ENCODE data around the gene FGF14.

FGF14 gene

DNA sequence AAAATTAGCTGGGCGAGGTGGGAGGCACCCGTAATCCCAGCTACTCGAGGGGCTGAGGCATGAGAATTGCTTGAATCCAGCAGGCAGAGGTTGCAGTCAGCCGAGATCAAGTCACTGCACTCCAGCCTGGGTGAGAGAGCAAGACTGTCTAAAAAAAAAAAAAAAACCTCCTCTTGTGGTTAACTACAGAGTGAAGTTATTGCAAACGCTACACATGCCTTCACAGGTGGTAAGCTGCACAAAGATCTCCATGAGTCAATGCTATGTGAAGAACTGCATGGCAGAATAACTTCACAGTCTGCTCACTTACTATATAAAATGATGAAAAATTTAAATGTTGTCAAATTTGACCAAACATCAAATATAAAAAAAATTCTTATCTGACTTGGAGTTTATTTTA lies 436.8 kb downstream of the FGF14 start:
- no peak for DNase-seq

DNA sequence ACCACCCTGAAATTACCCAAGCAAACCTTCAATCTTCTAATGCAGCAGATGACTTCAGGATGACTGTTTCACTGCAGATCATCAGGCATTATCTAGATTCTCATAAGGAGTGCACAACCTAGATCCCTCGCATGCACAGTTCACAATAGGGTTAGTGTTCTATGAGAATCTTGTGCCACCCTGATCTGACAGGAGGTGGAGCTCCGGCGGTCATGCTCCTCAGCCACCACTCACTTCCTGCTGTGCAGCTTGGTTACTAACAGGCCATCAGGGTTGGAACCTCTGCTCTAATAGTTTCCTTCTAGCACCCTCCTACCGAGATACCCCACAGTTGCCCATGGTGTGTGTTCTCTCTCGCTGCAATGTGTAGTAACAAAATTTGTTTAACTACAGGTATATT lies 442.8 kb downstream of the FGF14 start:
- DNase-seq: no peak

DNA sequence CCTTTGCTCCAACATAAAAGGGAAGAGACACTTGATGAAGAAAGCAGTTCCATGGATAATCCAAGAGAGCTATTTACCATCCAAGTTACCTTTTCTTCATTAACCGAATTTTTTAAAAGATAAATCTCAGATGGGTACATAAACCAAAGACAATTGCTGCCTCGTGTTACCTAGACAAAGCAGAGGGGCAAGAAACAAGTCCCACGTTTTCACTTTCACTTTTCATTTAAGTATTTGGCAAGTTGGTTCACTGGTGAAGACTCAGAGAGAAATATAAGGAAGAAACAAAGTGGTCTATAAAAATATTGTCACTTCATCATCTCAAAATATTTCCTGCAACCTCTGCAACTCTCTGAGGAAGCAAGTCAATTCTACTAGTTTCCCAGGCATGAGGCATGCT lies 446.1 kb downstream of the FGF14 start:
- DNase-seq: no peak

DNA sequence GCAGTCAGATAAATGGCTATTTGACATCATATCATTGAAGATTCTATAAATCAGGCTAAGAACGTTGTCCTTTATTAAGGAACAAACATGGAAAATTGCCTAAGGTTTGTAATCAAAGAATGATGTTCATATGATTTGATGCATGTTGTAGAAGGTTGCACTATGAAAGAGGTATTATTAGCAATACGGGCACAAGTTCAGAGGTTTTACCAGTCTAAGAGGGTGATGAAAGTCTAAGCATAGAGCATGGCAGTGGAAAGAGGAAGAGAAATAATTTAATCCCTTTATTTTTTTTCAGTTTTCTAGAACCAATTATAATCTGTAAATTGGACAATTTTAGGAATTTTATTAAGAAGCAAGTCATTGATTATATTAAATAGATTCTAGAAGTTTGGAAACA lies 450.7 kb downstream of the FGF14 start:
- no peak for DNase-seq

DNA sequence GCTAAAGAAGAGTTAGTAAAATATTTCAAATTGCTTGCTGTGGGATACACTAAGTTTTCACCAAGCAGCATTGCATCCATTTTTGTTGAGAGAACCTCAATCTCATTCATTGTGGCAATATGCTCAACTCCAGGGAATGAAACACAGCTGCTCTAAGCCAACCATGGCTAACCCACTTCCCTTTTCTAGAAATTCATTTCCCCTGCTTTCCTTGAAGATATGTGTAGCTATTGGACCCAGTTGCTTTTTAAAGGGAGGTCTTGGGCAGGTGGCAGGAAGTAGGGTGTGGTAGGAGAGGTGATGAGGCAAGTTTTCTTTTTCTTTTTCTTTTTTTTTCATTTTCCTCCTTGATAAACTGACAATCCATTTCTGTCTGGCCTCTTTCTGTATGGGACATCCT lies 452.2 kb downstream of the FGF14 start:
- no peak for DNase-seq

DNA sequence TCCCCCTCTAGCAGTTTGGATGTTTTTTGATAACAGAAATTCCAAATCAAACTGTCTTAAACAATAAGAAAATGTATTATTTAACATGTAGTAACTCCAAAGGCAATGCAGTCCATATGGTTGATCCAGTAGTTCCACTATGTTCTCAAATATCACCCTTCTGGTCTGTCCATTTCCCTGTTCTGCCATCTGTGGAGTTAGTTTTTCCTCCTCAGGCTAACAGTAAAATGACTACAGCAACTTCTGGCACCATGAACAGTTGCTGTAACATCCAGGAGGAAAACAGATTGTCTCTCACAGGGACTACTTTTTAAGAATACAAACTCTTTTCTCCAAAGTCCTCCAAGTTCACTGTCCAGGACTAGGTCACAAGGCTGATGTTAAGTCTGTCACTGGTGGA lies 455.4 kb downstream of the FGF14 start:
- DNase-seq: no peak

DNA sequence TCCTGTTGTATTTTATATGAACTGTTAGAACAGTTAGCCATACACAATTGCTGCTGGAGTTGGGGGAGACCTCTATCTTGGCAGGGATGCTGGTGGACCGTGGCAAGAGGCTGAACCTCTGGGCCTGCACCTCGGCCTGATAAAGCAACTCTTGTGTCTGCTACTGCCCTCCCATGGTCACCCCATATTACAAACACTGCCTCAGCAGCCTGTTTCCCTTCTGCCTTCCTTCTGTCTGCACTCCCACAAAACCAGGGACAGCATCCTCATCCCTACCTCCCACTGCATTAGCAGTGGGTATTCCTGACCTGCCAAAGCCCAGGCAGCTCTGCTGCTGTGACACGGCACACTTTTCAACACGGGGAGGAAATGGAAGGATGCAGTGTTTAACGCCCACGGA lies 456.4 kb downstream of the FGF14 start:
- peak; percentile 23 for DNase-seq

DNA sequence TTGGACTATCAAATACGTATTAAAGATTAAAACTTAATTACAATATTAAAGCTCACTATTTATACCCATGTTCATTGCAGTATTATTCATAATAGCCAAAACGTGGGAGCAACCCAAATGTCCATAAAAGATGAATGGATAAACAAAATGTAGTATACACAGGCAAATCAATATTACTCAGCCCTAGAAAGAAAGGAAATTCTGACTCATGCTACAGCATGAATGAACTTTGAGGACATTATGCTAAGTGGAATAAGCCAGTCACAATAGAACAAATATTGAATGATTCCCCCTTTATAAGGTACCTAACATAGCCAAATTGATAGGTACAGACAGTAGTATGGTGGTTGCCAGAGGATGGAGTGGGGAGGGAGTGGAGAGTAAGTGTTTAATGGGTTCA lies 457.3 kb downstream of the FGF14 start:
- DNase-seq: peak; percentile 5

DNA sequence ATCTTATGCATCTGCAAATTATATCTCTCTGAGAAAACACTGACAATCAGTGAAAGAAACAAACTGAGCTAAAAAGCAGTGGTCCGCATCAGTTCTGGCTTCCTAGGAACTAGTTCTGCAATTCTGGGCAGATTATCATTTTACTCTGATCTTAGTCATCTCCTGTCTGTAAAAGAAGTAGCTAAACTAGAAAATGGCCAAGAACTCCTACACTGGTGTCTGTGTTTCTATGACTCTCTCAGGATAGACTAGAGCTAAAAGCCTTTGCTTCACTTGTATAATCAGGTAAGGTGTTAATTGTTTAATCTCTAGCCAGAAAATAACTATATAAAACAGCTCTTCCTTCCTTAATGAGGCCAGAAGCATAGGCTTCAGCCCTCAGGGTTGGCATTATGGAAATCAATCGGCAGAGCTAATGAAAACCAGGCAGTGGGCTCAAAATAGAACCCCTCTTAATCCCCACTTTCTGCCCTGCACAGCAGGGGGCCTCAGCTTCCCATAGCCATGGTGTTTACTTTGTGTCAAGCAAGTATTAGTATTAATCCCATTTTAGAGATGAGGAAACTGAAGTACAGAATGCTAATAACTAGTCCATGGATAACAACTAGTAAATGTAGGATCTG lies 459.2 kb downstream of the FGF14 start:
- DNase-seq: peak; percentile 28

DNA sequence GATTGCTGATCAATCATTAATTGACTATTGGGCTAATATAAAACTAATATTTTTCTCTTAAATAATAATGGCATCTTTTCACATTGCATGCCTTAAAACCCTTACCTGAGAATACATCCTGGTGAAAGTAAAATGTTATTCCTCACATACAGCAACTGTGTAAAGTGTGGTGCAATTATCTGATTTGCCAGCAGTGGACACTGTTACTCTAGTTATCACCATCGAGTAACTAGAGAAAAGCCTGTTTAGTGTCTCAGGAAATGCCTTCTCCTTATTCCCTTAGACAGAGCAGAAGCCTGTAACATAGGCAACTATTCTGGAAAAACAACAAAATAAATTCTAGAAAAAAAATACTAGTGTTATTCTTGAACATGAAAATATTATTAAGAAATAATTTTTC lies 459.8 kb downstream of the FGF14 start:
- DNase-seq: peak; percentile 76

DNA sequence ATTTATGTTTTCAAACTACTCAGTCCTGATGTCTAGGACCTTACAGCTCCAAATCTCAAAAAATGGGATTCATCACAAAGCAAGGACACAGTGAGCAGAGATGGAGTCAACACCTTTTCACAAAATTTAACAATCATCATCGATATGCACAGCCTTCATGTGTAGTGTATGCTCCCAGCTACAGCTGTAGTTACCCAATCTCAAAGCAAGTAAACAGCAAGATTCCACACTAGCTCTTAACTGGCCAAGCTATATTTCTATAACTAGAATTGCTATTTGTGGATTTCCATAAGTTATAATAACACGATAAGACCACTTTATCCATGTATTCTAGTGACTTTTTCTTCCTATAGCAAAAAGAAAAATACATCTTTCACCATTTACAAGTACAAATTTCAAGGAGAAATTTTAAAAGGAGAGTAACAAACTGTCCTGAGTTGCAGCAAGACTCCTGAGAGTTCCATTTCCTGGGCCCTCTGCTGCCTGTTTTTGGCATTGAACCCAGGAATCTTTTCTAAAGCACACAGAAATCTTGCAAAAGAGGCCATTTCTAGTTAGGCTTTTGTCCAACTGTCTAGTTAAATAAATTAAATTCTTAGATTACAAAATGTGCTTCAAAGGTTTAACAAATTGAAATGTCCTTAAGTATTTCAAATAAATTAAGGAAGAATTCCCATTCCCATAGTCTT lies 460.6 kb downstream of the FGF14 start:
- peak; percentile 19 for DNase-seq

DNA sequence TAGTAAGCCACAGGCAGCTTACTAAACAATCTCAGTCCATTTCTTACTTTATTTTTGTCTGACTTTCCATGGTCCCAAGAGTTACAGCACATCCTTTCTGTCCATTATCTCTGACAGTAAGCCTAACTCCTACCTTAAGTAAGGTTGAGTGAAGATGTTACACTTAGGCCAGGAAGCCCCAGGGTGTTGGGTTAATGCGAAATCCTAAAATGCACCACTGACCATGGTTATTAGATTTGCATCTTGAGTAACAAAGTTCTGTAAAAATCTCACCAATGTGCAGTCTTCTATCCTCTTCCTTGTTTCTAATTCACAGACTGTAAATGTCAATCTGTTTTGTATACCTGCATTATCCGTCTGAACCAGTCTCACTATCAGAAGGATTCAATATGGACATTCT lies 462.5 kb downstream of the FGF14 start:
- no peak for DNase-seq

DNA sequence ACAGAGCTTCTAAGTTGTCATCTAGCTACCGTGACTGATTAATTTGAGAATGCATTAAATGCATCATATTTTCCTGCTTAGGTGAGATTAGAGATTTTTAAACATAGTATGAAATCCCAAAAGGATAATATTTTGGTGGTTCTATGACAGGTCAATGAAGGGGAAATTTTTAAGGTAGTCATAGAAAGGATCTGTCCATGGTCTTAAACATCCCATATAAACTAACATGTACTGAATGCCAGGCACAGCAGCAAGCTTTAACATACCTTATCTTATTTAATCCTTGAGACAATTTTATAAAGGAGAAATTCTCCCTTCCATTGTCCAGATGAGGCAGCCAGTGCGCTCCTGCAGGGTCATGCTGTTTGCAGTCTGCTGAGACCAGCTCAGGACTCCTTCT lies 466.0 kb downstream of the FGF14 start:
- DNase-seq: no peak

DNA sequence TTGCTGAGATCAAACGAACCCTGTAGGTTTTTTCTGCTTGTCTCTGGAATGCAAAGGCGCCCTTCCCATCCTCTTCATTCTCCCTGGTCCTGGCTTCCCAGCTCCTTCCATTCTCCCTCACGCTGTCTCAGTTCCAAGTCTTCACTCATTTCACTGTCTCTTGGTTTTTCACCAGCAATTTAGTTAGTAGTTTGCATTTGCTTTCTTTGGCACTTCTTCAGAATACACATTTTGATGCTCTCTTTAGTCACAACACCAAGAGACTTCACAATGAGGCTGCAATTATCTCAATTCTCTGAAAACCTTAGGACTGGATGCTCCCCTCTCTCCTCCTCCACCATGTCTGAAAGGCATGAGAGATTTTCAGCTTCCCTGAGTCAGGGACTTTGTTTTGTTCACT lies 470.7 kb downstream of the FGF14 start:
- no peak for DNase-seq

DNA sequence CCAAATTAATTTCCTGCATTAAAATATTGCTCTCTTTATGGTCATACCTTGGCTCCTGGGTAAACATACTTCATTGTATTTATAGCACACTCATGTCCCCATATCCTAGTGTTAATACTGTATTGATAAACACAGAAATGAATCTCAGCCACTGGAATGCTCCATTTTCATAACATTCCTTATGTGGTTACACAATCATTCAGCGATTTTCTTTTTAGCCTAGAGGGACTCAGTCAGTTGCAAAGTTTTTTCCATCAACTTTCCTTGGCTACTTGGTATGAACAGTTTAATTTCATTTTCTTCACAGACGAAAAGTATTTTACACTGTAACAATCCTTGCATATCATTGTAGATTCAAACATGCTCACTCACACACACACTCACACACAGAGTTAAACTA lies 471.5 kb downstream of the FGF14 start:
- DNase-seq: no peak

DNA sequence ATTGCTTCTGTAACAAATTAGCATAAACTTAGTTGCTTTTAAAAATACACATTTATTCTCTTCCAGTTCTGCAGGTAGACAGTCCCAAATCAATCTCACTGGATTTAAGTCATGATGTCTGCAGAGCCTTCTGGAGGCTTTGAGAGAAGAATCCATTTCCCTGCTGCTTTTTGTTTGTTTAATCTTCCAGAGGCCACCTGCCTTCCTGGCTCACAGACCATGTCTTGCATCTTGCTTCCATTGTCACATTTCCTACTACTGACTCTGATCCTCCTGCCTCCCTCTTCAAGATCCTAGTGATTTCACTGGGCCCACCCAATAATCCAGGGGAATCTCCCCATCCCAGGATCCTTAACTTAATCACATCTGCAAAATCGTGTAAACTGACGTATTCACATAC lies 476.1 kb downstream of the FGF14 start:
- peak; percentile 88 for DNase-seq

DNA sequence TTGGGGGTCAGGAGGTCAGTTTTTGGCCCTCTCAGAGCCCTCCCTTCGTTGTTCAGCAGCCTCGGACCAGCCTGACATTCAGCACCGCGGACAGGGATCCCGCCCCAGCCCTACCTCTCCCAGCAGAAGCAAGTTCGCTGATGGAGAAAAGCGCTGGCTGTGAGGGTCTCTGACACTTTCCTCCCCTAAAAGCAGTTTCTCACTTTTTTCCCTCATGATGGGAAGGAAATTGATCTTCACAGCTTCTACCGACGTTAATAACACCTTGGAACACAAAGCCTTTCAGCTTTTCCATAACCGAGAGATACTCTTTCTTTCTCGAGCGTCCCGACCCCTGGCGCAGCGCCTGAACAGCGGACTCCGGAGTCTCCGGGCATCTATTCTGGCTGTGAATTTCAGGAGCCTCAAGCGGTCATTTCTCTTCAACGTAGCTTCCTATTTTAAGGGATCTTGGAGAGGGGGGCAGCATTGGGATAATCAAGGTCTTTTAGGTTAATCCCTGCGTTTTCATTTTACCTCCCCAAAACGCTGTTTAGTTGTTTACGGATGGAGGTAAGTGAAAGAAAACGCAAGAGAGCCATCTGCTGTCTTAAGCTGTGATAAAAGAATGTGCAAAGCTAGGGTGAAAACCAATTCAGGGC lies 482.2 kb downstream of the FGF14 start:
- peak; percentile 73 for DNase-seq

DNA sequence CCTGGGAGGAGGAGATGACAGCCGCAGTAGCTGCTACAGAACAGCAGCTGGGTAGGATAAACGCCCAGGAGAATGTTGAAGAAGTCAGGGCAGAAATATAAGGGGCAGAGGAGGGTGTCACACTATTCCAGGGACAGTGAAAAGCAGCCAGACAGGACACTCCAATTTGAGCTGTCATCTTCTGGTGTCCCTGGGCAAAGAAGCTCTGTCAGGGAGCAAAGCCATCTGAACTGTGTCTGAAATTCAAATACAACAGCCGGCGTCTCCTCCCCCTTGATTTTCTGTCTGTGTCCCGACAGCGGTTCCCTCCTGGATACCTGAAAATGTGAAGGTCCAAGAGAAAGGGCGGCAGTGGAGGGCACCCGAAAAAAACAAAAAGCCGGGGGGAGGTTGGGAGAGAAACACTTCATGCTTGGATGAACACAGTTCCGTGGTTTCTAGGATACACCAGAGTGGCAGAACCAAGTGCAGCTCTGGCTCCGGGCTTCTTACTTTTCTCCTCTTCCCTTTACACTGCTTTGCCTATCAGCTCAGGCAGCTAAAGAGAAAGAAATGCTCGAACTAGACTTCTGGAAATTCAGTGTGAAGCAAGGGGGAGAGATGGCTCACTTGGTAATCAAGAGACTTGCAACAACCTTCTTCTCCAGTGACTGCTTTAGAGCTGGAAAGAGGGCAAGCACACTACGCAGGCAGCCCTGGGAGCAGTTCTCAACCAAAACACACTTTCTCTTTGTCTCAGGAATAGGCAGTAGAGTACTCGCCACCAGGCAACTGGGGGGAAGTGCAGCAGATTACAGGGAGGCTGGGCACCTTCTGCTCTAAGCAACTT lies 483.8 kb downstream of the FGF14 start:
- DNase-seq: peak; percentile 90

DNA sequence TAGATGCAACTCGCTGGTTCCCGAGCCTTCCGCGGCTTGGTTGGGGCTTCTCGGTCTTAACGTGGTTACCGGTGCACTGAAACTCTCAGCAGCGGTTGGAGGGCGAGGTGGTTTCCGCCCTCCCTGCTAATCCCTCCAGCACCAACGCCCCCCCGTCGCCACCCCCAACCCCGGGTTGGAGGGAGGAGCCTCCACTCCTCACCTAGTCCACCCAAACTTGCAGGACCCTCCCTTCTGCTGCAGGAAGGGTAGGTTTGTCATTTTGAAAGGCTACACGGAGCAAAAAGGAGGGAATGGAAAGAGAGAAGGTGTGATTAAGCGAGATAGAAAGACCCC lies 484.4 kb downstream of the FGF14 start:
- DNase-seq: peak; percentile 96

DNA sequence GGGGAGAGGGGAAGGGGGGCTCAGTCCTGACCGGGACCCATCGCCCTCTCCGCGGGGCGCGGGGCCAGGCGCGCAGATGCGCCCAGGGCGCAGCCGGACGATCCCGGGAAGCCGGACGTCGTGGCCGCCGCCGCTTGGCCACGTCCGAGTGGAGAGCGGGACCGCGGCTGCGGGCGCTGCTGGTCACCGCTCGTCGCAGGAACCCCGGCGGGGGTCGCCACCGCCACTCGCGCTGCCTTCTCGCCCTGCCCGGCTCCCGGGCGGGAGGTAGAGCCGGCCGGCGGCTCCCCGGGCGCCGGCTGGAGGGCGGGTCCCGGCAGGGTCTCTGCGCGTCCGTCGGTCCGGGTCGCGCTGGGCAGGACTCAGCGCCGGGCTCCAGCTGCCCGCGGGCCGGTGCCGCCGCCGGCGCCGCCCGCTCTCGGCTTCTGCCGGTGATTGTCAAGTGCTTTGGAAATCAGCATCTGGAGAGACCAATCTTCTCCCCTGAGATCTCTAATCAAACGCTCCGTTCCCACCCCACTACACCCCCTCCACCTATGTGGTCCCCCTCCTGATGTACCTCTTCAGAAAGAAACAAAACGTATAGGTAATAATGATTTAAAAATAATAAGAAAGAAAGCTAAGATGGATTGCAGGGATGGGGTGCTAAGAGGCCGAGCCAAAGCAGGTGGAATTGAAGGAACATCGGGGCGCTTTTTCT lies 484.9 kb downstream of the FGF14 start:
- DNase-seq: peak; percentile 63

DNA sequence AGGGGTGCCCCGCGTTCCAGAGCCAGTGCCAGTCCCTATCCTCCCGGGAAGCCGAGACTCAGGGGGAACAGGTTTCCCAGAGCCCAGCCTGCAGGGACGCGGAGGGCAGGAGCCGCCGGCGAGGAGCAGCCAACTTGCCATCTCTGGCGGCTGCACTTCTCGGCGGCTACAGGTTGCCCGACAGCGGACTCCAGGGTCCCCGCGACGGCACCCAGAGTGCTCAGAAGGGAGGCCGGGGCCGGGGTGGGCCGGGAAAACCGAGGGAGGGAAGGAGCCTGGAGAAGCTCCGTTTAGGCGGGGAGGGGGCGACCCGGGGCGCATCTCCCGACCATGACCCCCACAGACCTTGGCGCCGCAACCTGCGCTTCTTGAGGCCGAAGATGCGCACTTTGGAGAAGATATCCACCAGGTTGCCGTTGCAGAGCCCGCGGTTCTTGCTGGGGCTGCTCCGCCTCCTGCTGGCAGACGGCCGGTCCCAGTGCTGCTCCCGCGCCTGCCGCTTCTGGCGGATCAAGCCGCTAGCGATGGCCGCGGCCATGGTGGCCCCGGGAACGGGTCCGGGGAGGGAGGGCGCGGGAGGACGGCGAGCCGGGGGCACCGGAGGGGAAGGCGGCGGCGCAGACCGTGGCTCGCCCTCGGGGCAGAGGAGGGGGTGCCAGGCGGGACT lies 485.6 kb downstream of the FGF14 start:
- peak; percentile 85 for DNase-seq

DNA sequence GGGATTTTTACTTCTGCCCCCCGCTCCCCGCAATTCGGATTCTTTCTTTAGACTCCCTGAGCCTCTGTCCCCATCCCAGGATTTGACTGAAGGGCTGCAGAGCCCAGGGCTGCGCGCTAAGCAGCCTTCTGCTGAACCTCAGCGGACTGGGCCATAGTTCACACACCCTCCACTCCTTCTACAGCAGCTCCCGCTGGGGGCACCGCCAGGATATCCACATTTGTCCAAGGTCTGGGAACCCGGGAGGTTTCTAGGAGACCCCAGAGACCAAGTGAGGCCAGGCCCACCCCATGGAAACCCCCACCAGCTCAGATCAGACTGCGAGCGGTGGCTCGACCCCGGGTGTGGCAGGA lies 486.1 kb downstream of the FGF14 start:
- peak; percentile 73 for DNase-seq

DNA sequence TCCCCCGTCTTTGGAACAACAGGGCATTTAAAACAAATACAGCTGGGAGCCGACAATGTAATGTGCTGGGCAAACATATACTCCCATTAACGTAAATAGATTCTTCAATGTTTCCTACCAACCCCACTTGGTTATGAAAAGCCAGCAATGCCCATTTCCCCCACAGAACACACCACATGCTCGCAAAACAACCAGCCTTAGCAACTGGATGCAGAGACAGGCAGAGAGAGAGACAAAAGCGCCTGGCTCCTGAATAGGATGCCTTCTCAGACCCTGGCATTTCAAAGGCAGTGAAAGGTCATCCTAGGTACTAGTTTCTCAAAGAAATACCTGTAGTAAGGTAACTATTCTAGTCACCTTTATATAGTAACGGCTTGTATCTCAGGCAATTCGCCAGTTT lies 486.5 kb downstream of the FGF14 start:
- peak; percentile 98 for DNase-seq
